Activated CD4-positive, alpha-beta T cell treated with anti-CD3 and anti-CD28 coated beads, Interleukin-2, Interleukin-6, amounts not matched to agents 100 ng/mL and 50 ng/mL, durations not matched to agents 16 hours and 8 hours (primary cell): ENCODE results near the gene FBLN2.

Source experiments
- DNase-seq: peaks from one replicate; pipeline ENCODE4 v3.0.0-alpha.2; 2020

FBLN2 gene

DNA sequence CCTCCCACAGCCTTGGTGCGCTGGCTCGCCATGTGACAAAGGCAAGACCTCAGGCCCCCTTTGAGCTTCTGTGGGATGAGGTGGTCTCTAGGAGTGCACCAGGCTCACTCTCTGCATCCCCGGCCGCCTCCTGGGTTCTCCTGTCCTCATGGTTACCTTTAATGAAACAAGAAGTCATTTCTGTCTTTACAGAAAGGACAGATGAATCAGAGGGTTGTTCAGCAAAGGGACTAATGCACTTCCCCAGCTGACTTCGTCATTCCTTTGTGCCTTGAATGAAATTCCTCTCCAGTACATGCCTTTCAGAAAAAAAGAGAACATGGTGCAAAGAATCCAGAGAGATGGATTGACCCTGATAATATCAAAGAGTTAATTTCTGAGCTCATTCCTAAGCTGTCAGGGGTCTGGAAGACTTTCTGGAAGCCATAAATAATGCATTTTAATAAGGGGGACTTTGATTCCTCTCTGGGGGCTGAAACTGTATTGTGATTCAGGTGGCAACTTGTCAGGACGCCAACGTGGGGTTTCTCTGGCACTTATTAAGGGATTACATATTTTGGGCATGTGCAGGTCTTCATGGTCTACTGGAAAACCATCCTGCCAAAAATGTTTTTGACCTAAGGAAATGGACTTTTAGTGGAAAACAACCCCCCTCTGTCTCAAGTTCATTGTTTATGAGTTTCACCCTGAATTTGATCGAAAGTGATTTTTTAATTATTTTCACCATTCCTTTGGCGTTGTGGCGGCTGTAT lies 122.7 kb downstream of the FBLN2 start:
- DNase-seq, result no peak

DNA sequence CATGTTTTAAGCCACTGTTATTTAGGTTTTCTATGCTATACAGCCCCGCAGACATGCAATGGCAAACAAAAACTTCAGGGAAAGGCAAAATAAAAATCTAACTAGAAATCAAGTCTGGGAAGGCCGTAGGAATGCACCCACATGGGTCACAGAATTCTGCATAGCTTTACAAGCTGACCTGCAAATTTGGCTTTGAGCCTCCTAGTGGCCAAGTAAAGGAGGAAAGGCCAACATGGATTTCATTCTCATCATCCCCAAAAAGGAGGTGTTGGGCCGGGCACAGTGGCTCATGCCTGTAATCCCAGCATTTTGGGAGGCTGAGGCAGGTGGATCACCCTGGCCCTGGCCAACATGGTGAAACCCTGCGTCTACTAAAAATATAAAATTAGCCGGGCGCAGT lies 124.3 kb downstream of the FBLN2 start:
- DNase-seq, result no peak

DNA sequence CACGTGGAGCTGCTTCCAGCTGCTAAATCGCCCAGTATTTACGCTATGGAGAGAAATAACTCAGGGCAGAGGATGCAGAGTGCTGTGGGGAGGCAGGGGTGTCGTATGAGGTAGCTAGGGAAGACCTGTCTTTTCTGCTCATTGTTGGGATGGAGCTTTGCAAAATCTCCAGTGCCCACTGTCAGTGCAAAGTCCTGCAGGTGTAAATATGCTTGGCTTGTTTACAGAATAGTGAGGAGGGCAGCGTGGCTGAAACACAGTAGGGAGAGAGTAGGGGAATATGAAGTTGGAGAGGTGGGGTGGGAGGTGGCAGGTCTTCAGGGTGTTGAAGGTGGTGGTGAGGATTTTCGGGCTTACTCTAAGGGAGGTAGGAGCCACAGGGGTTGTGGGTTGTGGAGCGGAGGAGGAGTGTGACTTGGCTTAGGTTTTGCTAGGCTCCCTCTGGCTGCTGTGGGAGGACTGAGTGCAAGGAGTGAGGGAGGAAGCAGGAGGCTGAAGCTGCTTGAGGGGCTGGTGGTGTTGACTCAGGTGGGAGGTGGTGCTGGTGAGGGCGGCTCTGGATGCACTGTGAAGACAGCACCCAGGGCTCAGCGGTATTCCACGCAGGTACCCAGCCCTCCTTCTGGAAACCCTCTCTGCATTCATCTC lies 125.7 kb downstream of the FBLN2 start:
- DNase-seq, result no peak

DNA sequence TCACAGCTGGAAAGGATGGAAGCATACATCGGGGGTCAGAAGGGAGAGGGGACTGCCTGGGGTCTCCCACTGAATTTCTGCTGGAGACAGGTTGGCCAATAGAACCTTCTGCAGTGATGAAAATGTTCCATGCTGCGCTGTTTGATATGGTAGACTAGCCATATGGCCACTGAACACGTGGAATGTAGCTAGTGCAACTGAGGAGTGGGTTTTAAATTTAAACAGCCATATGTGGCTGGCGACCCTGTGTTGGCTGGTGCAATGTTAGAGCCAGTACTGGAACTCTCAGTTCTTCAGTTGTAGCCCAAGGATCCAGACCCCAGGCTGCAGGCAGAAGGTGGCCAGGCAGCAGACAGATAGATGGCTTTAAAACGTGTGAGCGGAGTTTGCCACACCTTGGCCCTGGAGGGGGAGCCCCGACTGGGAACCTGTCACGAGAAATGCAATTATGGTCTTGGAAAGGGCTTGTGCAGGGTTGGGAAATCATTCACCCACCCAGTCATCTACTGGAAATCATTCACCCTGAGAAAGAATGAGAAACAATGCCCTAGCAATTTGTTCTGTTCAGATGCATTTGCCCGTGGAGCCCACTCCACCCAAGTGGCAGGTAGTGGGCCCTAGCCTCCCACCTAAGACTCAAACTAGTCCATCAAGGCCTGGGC lies 127.6 kb downstream of the FBLN2 start:
- DNase-seq, result no peak

DNA sequence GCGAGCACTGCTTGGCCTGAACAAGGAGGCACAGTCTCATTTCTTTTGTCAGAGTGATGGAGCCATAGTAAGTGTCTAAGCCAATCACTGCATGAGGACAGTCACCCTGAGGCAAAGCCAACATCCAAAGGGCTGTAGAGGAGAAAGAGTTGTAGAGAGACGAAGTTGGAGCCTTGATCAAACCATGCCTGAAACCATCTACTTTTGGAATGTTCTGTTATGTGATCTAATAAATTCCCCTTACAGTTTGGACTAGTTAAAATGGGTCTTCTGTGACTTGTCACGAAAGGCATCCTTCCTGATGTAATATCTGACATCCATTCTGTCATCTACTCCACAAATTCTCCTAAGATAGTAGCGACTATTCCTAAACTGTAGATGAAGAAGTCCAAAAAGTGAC lies 128.3 kb downstream of the FBLN2 start:
- DNase-seq, result no peak

DNA sequence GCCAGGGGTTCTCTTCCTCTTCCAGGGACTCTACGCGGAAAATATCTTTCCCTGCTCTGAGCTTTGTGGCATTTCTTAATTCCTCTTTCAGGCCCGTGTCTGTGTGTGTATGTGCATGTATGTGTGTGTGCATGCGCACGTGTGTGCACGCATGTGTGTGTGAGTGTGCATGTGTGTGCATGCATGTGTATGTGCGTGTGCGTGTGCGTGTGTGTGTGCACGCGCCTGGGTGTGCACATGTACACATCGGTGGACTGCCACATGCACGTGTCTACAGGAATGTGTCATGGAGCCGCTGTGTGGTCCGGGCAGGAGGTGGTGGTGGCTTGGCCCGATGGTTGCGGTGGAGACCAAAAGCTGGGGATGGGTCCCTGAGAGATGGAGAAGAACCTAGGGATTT lies 133.0 kb downstream of the FBLN2 start:
- DNase-seq, result no peak

DNA sequence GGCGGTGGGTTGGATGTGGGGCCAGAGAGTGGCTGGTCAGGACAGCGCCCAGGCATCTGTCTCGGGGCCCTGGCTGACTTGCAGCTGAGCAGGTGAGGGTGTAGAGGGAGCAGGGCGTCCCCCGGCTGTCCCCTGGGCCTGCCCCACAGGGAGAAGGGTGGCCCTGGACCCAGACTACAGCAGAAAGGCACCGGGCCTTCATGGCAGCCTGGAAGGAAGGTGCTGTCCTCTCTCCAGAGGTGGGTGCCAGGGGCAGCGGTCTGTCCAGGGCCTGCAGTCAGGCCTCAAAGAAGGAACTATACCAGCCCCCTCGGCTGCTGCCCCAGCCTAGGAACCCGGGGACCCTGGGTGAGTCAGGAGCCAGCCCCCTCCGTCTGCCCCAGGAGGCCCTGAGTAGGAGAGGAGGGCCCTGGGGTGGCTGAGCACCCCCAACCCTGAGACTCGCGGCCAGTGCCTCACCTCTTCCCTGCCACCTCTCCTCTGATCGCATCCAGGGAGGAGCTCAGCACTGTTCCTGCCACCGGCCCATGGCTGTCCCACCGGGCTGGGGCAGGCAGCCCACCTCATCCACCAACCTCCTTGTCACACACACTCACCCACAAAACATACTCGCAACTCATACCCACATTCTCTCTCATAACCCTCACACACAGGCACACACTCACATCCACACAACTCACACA lies 133.5 kb downstream of the FBLN2 start:
- no peak for DNase-seq

DNA sequence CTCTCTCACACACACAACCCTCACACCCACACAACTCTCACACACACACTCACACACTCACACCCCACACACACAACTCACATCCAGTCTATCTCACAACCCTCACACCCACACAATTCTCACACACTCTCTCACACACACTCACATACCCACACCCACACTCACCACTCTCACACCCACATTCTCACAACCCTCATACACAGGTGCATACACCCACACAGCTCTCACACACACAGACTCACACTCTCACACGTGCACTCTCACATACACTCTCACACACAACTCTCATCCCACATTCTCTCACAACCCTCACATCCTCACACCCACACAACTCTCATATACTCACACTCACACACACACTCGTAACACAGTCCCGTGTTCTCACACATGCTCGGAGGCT lies 134.4 kb downstream of the FBLN2 start:
- no peak for DNase-seq

DNA sequence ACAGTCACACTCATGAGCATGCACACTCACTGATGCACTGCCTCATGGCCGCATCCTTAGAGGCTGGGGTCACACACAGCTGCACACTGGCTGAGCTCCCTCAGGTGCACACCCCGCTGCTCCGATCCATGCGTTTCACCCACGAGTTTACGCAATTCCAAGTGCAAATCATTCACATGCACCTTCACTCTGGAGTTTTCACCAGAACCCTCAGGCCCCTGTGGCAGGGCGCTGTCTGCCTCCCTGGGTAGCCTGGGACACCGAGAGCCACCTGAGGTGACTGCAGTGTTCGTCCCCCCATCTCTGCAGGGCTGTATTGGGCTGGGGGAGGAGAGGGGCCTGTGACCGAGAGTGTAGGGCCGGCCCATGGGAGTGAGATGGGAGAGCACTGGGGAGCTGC lies 134.8 kb downstream of the FBLN2 start:
- DNase-seq, result no peak

DNA sequence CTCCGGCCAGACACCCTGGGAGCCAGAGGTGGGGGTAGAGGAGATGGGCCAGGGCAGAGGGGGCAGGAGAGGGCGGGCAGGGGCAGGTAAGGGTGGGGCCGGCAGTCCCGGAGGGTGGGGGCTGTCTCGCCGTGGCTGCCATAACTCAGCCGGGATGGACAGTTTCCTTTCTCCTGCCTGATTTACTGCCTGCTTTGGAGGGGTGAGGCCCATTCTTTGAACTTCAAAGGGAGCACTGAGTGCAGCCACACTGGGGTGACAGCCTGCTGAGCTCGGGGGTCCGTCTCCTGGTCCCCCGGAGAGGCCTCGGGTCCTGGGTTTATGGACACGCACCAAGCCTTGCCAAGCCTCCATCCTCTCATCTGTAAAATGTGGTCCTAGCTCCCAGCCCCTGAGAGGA lies 135.4 kb downstream of the FBLN2 start:
- no peak for DNase-seq

DNA sequence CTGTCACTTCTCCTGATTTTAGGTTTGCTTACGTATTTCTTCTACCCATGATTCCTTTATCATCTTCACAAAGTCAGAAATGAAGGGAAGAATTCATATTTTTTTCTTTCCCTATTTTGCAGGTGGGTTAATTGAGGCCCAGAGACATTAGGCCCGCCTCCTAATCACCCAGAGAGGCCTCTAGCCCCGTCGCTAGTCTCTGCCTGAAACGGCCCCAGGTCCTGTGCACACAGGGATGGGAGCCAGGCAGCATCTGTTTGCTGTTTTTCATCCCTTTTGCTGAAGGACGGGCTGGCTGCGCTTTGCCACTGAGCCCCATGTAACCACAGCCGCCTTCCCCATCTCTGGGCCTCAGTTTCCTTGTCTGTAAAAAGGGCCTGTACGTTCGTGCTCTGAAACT lies 135.9 kb downstream of the FBLN2 start:
- DNase-seq, result no peak

DNA sequence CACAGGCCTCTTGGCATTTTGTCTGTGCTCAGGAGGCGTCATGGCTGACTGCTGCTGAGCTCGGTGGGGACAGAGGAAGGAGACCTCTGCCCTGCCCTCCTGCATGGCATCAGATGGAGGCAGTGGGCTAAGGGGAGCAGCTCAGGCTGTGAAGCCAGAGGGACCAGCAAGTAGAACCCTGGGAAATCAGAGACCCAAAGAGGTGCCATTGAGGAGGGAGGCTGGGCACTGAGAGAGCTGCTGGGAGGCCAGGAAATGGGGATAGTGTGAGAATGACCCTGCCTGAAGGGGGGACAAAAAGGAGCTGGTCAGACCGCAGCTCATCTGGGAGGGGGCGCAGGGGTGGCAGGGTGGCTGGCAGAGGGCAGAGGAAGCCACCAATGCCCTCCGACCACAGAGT lies 136.8 kb downstream of the FBLN2 start:
- no peak for DNase-seq

DNA sequence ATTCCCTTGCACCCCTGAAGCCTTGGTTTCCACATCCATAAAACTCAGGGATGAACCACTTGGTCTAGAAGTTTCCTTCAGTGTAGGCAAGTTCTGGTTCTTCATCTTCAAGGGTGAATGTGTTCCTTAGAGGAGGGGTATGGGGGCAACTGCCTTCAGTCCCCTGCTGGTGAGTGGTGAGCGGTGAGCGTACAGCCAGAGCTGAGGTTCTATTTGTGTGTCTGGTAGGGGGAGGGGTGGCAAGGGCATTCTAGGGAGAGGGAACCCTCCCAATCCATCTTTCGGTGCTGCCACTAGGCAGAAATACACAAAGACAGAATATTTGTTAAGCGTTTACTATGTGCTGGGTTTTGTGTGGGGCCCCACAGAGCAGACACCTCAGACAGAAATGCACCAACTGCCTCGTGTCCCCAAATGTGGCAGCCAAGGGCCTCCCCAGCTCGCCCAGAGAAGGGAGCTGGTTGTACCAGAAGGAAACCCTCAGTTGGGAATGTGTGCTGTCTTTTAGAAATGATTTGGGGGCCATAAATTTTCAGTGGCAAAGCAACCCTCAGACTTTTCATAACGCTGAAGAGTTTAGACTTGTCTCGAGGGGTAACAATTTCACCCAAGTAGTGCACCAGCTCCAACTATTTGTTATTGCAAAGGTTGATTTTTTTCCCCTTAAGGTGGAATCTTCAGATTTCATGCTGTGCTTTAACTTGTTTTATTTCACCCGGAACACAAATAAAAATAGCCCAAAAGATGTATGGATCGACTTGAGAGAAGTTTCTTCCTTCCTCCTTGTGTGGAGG lies 137.6 kb downstream of the FBLN2 start:
- DNase-seq, result no peak

DNA sequence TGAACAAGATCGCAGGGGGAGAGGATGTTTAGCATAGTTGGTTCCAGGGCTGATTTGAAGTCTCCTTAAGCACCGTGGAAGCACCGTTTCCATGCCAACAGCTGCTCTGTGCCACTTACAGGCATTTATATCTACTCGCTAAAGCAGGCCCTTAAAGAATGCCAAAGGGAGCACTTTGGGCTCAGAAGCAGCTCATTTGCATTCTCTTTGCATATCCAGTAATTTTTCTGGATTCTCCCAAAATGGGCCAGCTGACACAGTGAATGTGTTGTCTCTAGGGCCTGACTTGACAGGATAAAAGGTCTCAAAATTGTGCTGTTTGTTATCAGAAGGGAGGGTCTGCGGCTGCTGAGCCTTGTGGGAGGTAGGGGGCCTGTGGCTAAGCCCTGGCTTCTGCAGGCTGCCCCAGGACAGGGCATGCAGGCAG lies 138.6 kb downstream of the FBLN2 start:
- no peak for DNase-seq
